ENCODE measurements around the gene OSBPL10. TPM values are rescaled to one million over a fixed set of nuclear protein-coding genes. Genes with fewer than 3 reads are reported as not detected.

The OSBPL10 gene
- total RNA-seq, 1 donor from 2014 or later: 24.4 TPM

DNA sequence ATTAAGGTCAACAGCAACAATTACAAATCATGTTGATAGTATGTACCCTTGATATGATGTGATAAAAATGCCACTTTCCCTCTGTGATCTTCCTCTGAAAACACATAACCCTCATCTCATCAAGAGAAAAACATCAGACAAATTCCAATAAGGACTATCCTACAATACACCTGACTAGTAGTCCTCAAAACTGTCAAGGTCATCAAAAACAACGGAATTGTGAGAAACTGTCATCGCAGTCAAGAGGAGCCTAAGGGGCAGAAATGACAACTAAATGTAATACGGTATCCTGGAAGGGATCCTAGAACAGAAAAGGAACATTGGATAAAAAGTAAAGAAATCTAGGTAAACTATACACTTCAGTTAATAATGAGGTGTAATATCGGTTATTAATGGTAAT is 59.2 kb downstream of the OSBPL10 start:
- Mint-ChIP-seq H3K36me3 (peaks cover 7% of the 10 kb centered on the region), H3K27ac (no peak overlapping the region), H3K9me3 (peaks cover 7% of the 10 kb centered on the region), H3K27me3 (no peaks in the 10 kb centered on the region), H3K4me3 (no peak overlapping the region), H3K4me1 (ENCODE audit: unreplicated experiment) (peaks cover 28% of the 10 kb centered on the region)
- TF ChIP-seq, protein P1, sequence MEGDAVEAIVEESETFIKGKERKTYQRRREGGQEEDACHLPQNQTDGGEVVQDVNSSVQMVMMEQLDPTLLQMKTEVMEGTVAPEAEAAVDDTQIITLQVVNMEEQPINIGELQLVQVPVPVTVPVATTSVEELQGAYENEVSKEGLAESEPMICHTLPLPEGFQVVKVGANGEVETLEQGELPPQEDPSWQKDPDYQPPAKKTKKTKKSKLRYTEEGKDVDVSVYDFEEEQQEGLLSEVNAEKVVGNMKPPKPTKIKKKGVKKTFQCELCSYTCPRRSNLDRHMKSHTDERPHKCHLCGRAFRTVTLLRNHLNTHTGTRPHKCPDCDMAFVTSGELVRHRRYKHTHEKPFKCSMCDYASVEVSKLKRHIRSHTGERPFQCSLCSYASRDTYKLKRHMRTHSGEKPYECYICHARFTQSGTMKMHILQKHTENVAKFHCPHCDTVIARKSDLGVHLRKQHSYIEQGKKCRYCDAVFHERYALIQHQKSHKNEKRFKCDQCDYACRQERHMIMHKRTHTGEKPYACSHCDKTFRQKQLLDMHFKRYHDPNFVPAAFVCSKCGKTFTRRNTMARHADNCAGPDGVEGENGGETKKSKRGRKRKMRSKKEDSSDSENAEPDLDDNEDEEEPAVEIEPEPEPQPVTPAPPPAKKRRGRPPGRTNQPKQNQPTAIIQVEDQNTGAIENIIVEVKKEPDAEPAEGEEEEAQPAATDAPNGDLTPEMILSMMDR (conservative IDR thresholded peaks at IDR 0.05): no peak
- DNase-seq (ENCODE audit: extremely low spot score, unreplicated experiment): no peak

GRCh38 chr3:31920310-31920709 is 60.8 kb downstream of the OSBPL10 start:
- Mint-ChIP-seq H3K27me3 (no peaks in the 10 kb centered on the region), H3K27ac (no peak overlapping the region), H3K36me3 (peaks cover 12% of the 10 kb centered on the region), H3K4me1 (ENCODE audit: unreplicated experiment) (peaks cover 36% of the 10 kb centered on the region), H3K9me3 (peaks cover 7% of the 10 kb centered on the region), H3K4me3 (no peak overlapping the region)
- TF ChIP-seq, protein P1 (conservative IDR thresholded peaks at IDR 0.05): no peak
- DNase-seq (ENCODE audit: extremely low spot score, unreplicated experiment): no peak

- H3K4me3 Mint-ChIP-seq: no peak overlapping the region
- H3K36me3 Mint-ChIP-seq: peaks cover 16% of the 10 kb centered on the region
- peaks cover 36% of the 10 kb centered on the region for H3K4me1 Mint-ChIP-seq (ENCODE audit: unreplicated experiment)
- peaks cover 7% of the 10 kb centered on the region for H3K9me3 Mint-ChIP-seq
- TF ChIP-seq, protein P1 (conservative IDR thresholded peaks at IDR 0.05): no peak
- H3K27ac Mint-ChIP-seq: no peak overlapping the region
- no peaks in the 10 kb centered on the region for H3K27me3 Mint-ChIP-seq
- no peak for DNase-seq (ENCODE audit: extremely low spot score, unreplicated experiment)
These were observed 61.5 kb downstream of the OSBPL10 start for GRCh38 chr3:31919528-31919927.

- peaks cover 35% of the 10 kb centered on the region for H3K4me1 Mint-ChIP-seq (ENCODE audit: unreplicated experiment)
These were observed 62.6 kb downstream of the OSBPL10 start for GRCh38 chr3:31918179-31919150.

DNA sequence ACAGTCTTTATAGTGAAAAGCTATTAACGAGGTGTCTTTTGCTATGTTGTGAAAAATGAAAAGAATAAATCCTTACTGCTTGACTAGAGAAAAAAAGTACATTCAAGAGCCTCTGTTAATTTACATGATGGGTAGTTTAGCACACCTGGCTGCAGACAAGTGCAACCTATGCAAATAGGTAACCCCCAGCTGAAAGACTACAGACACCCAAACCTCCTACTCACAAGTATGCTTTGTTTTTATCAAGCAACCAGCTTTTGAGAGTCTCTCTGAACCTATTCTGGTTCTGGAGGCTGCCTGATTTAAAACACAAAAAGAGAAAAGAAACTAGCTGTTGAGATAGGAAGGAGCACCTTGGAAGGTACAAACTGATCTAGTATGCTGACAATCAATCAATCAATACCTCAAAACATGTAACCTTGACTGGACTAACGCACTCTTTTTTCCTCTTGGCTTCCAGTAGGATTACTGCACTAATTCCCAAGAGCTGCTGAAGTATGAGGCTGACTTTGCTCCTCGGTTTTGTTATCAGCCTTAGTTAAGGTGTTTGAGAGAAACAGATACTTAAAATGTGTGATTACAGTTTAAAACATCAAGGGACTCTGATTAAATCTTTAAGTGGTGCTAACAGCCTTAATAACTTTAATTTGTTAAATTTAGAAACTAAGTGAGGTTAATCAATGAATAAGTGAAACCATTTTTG is 63.6 kb downstream of the OSBPL10 start:
- H3K27ac Mint-ChIP-seq: peak overlapping the region; percentile 65
- TF ChIP-seq, protein P1 (conservative IDR thresholded peaks at IDR 0.05): no peak
- peaks cover 26% of the 10 kb centered on the region for H3K4me1 Mint-ChIP-seq (ENCODE audit: unreplicated experiment)
- no peak for DNase-seq (ENCODE audit: extremely low spot score, unreplicated experiment)
- no peaks in the 10 kb centered on the region for H3K27me3 Mint-ChIP-seq
- no peak overlapping the region for H3K4me3 Mint-ChIP-seq
- peaks cover 16% of the 10 kb centered on the region for H3K36me3 Mint-ChIP-seq
- H3K9me3 Mint-ChIP-seq: peaks cover 7% of the 10 kb centered on the region

More at GRCh38 chr3:31918179-31919150, 62.6 kb downstream of the OSBPL10 start:
- no peaks in the 10 kb centered on the region for H3K27me3 Mint-ChIP-seq
- no peak for DNase-seq (ENCODE audit: extremely low spot score, unreplicated experiment)
- H3K9me3 Mint-ChIP-seq: peaks cover 7% of the 10 kb centered on the region
- TF ChIP-seq, protein P1 (conservative IDR thresholded peaks at IDR 0.05): no peak
- peaks cover 16% of the 10 kb centered on the region for H3K36me3 Mint-ChIP-seq
- peak overlapping the region; percentile 48 for H3K4me3 Mint-ChIP-seq
- peak overlapping the region; percentile 61 for H3K27ac Mint-ChIP-seq

Measured in type B pancreatic cell (in vitro differentiated cells).